Measurements from ENCODE around the gene MT1F.

- TF ChIP-seq POLR2A (IDR thresholded peaks at IDR 0.05; ENCODE audit: low read length) = no peak
- no peak for TF ChIP-seq GATA1 (IDR thresholded peaks at IDR 0.05; ENCODE audit: low read depth, low read length)
Measured at GRCh38 chr16:56626685-56627084, 31.1 kb upstream of the MT1F start.
